HCT116 (cell line): ENCODE data around the gene TMEM51. TPM values are rescaled to one million over a fixed set of nuclear protein-coding genes. Genes with fewer than 3 reads are reported as not detected.

ENCODE experiments used
- ATAC-seq: fragments of 200-7000 bp; cut with Tn5 transposase; 2 replicates; pipeline ENCODE4 v1.9.1; 2020; ENCODE audit warnings: mild to moderate bottlenecking, moderate library complexity
- BruUV-seq: library from RNA; stranded (reverse); fragments of 400-500 nt; replicated peaks from 2 replicates; lab custom pipeline; 2021; lab: Mats Ljungman, UMichigan
- CTCF ChIA-PET: fragments of 300-600 bp; sonication (Branson Sonifier 250); formaldehyde crosslinking; loops from one replicate; lab custom pipeline; 2021; ENCODE audit warnings: antibody characterized with exemption; lab: Charles Lee
- POLR2A ChIA-PET: fragments of 300-600, 350-600 bp; sonication (Branson Sonifier 250); formaldehyde crosslinking; loops from one replicate; lab custom pipeline; 2021; ENCODE audit warnings: antibody characterized with exemption; lab: Charles Lee
- RAD21 ChIA-PET, 2 experiments: fragments of 300-600 bp; sonication (Branson Sonifier 250); formaldehyde crosslinking; loops; one replicate each; lab custom pipeline; 2023; ENCODE audit warnings: low total read pairs in 2 of 2; ENCODE audit not compliant: uncharacterized antibody in 2 of 2, unreplicated experiment in 2 of 2, low non-redundant PET in 1 of 2; lab: Charles Lee
- DNase-seq: peaks from one replicate; pipeline ENCODE4 v3.0.0-alpha.2; 2010; ENCODE audit warnings: low read depth, low spot score
- H2AFZ ChIP-seq: fragments of 200-600 bp; shearing (Covaris generic), sonication (generic); 2 replicates; pipeline ENCODE4 v1.6.1; 2017; ENCODE audit warnings: low read depth, mixed run types, mixed read lengths, antibody characterized with exemption, low read length; ENCODE audit not compliant: poor library complexity, severe bottlenecking
- H3K27ac ChIP-seq: 2 replicates; pipeline ENCODE4 v1.5.1; 2012; ENCODE audit warnings: low read depth, low read length
- H3K27me3 ChIP-seq: fragments of 200-600 bp; sonication (generic); 2 replicates; pipeline ENCODE4 v1.6.1; 2016; ENCODE audit warnings: mixed run types, low read length, mixed read lengths; ENCODE audit not compliant: insufficient read depth
- H3K36me3 ChIP-seq, 2 experiments: fragments of 200-500 bp in 1 of 2; fragments of 200-600 bp in 1 of 2; sonication (Bioruptor generic) in 1 of 2; sonication (generic) in 1 of 2; 2 replicates each; pipeline versions ENCODE4 v1.5.1 to v1.6.1; 2014 to 2016; ENCODE audit warnings: low read length in 2 of 2, inconsistent platforms in 1 of 2, mixed read lengths in 1 of 2, mixed run types in 1 of 2; ENCODE audit not compliant: insufficient read depth in 2 of 2, control insufficient read depth in 1 of 2
- H3K4me1 ChIP-seq, 2 experiments: fragments of 200-600 bp in 1 of 2; sonication (generic) in 1 of 2; 2 replicates each; pipeline versions ENCODE4 v1.5.1 to v1.6.1; 2012 to 2017; ENCODE audit warnings: low read length in 2 of 2, inconsistent platforms in 1 of 2, mild to moderate bottlenecking in 1 of 2, mixed read lengths in 1 of 2, mixed run types in 1 of 2, moderate library complexity in 1 of 2; ENCODE audit not compliant: insufficient read depth in 2 of 2, control insufficient read depth in 1 of 2
- H3K4me2 ChIP-seq: fragments of 200-600 bp; sonication (generic); 2 replicates; pipeline ENCODE4 v1.6.1; 2017; ENCODE audit warnings: mixed run types, low read length, mixed read lengths
- H3K4me3 ChIP-seq, 2 experiments: fragments of 200-600 bp in 1 of 2; sonication (generic) in 1 of 2; replicated peaks in 1 of 2; 2 replicates each; pipeline ENCODE4 v1.5.1; 2011 to 2016; ENCODE audit warnings: low read length in 2 of 2, control low read depth in 1 of 2, low read depth in 1 of 2, mild to moderate bottlenecking in 1 of 2, mixed read lengths in 1 of 2, mixed run types in 1 of 2
- H3K79me2 ChIP-seq: fragments of 200-600 bp; sonication (generic); 2 replicates; pipeline ENCODE4 v1.6.1; 2017; ENCODE audit warnings: mild to moderate bottlenecking, mixed run types, low read length, moderate library complexity, mixed read lengths; ENCODE audit not compliant: insufficient read depth
- H3K9ac ChIP-seq: fragments of 200-600 bp; sonication (generic); 2 replicates; pipeline ENCODE4 v1.6.1; 2016; ENCODE audit warnings: low read length, mixed read lengths
- H3K9me2 ChIP-seq: fragments of 200-600 bp; sonication (generic), shearing (Covaris generic); 2 replicates; pipeline ENCODE4 v1.6.1; 2017; ENCODE audit warnings: mixed run types, mild to moderate bottlenecking, moderate library complexity; ENCODE audit not compliant: insufficient read depth
- H3K9me3 ChIP-seq, 2 experiments: fragments of 200-500 bp in 1 of 2; fragments of 200-600 bp in 1 of 2; sonication (Bioruptor generic) in 1 of 2; sonication (generic) in 1 of 2; 2 replicates each; pipeline ENCODE4 v1.6.1; 2014 to 2017; ENCODE audit warnings: low read length in 2 of 2, mixed read lengths in 2 of 2, inconsistent platforms in 1 of 2, low read depth in 1 of 2, mild to moderate bottlenecking in 1 of 2, mixed run types in 1 of 2, moderate library complexity in 1 of 2; ENCODE audit not compliant: control insufficient read depth in 1 of 2, insufficient read depth in 1 of 2
- H4K20me1 ChIP-seq: fragments of 200-600 bp; sonication (generic), shearing (Covaris generic); 2 replicates; pipeline ENCODE4 v1.6.1; 2017; ENCODE audit warnings: mixed run types, mild to moderate bottlenecking, moderate library complexity; ENCODE audit not compliant: insufficient read depth
- CEBPB ChIP-seq: IDR thresholded peaks from 2 replicates; pipeline ENCODE4 v1.6.1; 2012; ENCODE audit warnings: low read depth
- ELF1 ChIP-seq: IDR thresholded peaks from 2 replicates; pipeline ENCODE4 v1.6.1; 2012; ENCODE audit warnings: low read depth, borderline replicate concordance
- POLR2AphosphoS5 ChIP-seq: IDR thresholded peaks from 2 replicates; pipeline ENCODE4 v1.6.1; 2011; ENCODE audit warnings: mild to moderate bottlenecking, low read depth, low read length, moderate library complexity
- RAD21 ChIP-seq: IDR thresholded peaks from 2 replicates; pipeline ENCODE4 v1.6.1; 2012; ENCODE audit warnings: low read depth, mild to moderate bottlenecking
- YY1 ChIP-seq: IDR thresholded peaks from 2 replicates; pipeline ENCODE4 v1.6.1; 2011; ENCODE audit warnings: low read length, low read depth, moderate library complexity, mild to moderate bottlenecking; ENCODE audit not compliant: insufficient replicate concordance; ENCODE audit errors: extremely low read depth
- intact Hi-C: fragments of 100-400 bp; cut with micrococcal nuclease; formaldehyde crosslinking; loops from 2 replicates; pipeline ENCODE4 v1.10.0; 2022
- total RNA-seq: library from RNA; stranded (reverse); gene quantifications from one replicate; pipeline ENCODE4 v1.2.1, GENCODE V29; 2021; ENCODE audit not compliant: unreplicated experiment
- TF ChIP-seq, protein P1 (sequence below), 3 experiments: fragments of 200-600 bp in 1 of 3; sonication (generic) in 1 of 3; IDR thresholded peaks in 2 of 3; conservative IDR thresholded peaks in 1 of 3; 2 replicates each; pipeline ENCODE4 v1.5.1; 2012 to 2017; ENCODE audit warnings: low read depth in 2 of 3, low read length in 2 of 3, antibody characterized with exemption in 1 of 3, borderline replicate concordance in 1 of 3, control low read depth in 1 of 3, mild to moderate bottlenecking in 1 of 3, mixed read lengths in 1 of 3, mixed run types in 1 of 3, moderate library complexity in 1 of 3; ENCODE audit not compliant: insufficient read depth in 1 of 3

Gene TMEM51
- total RNA-seq, 1 experiment from 2014 or later = 16.6 TPM

DNA sequence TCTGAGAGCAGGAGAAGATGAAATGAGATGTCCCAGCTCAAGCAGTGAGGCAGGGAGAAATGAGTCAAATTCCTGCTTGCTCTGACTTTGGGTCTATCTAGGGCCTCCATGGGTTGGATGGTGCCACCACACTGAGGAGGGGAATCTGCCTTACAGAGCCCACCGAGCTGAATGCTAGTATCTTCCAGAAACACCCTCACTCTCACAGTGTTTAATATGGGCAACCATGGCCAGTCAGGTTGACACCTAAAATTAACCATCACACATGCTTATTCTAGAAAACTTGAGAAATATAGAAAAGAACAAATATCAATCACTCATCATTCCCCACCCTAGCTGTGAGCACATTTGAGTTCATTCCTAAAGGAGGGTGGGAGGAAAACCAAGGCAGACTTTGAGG is 64.1 kb downstream of the TMEM51 start:
- Histone ChIP-seq H3K4me3 (no peak overlapping the region), H3K9me2 (no peaks in the 10 kb centered on the region), H3K27me3 (no peaks in the 10 kb centered on the region), H4K20me1 (no peaks in the 10 kb centered on the region), H2AFZ (no peak overlapping the region), H3K4me2 (no peak overlapping the region), H3K27ac (no peak overlapping the region), H3K79me2 (peaks cover 3% of the 10 kb centered on the region; the same call in 1 of the 2 replicates), H3K9ac (no peak overlapping the region), H3K36me3 (peaks cover 0 to 21% of the 10 kb centered on the region in 2 experiments; a peak in 1 of 4 replicates), H3K4me1 (peaks cover 10 to 17% of the 10 kb centered on the region in 2 experiments; a peak in 3 of 4 replicates), H3K9me3 (no peaks in the 10 kb centered on the region)
- ATAC-seq (no peak), DNase-seq (no peak)
- intact Hi-C loops = no loop called here
- BruUV-seq = no TSS peak
- RAD21 ChIA-PET = no interaction called here
- TF ChIP-seq RAD21 (no peak), ELF1 (no peak), YY1 (no peak), CEBPB (no peak), POLR2AphosphoS5 (no peak)
- TF ChIP-seq, protein P1, sequence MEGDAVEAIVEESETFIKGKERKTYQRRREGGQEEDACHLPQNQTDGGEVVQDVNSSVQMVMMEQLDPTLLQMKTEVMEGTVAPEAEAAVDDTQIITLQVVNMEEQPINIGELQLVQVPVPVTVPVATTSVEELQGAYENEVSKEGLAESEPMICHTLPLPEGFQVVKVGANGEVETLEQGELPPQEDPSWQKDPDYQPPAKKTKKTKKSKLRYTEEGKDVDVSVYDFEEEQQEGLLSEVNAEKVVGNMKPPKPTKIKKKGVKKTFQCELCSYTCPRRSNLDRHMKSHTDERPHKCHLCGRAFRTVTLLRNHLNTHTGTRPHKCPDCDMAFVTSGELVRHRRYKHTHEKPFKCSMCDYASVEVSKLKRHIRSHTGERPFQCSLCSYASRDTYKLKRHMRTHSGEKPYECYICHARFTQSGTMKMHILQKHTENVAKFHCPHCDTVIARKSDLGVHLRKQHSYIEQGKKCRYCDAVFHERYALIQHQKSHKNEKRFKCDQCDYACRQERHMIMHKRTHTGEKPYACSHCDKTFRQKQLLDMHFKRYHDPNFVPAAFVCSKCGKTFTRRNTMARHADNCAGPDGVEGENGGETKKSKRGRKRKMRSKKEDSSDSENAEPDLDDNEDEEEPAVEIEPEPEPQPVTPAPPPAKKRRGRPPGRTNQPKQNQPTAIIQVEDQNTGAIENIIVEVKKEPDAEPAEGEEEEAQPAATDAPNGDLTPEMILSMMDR (IDR thresholded peaks at IDR 0.05 in 2 of 3, conservative IDR thresholded peaks at IDR 0.05 in 1 of 3; ENCODE audit: borderline replicate concordance in 1 of 3, insufficient read depth in 1 of 3, low read depth in 2 of 3, low read length in 2 of 3) = no peak
- POLR2A ChIA-PET = no interaction called here
- CTCF ChIA-PET = interaction anchor here (1.5 kb wide), 1 partner anchor 64 kb away, joined by 3 read pairs; the partner anchor contains the start of gene TMEM51
